ENCODE results near the gene MYO18B.
A peak's percentile ranks its signal among the peaks of the same experiment; 100 is the strongest.

The MYO18B gene

DNA sequence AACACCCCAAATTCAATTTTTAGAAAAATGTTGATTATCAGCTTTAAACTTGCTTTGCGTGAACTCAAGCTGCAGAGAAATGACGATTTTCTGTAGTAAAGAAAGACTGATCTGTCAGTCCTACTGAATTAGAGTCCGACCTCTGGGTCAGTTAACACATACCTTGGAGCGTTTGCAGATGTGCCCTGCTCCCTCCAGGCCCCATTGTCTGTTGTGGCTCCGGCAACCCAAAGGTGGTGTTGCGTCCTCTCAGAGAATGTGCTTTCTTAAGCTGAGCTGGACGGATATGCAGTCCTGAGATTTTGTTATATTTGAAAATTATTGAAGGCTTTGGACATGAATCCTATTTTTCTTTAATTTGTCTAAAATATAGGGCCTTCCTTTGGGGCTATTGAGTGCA is 31.5 kb upstream of the MYO18B start:
- no peak for DNase-seq (ENCODE audit: low read depth, low spot score)
- H3K27ac ChIP-seq = no peak overlapping the region

DNA sequence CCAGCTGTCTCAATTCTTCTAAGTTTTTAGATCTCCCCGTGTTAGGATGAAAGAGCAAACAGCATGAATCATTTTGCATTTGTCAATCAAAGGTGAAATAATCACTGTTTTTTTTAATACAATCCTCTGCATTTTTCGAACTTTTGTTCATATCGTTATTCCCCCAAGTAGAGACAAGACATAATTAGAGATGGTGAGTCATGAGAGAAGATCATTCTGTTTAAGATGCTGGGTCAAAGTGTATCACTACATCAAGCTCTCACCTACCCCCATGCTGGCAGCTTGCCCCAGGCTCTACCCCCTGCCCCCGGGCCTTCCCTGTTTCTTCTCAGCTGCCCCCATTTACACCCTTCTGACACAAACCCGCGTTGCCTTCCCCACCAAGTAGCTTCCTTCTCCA is 30.5 kb upstream of the MYO18B start:
- no peak overlapping the region for H3K27ac ChIP-seq
- no peak for DNase-seq (ENCODE audit: low read depth, low spot score)

DNA sequence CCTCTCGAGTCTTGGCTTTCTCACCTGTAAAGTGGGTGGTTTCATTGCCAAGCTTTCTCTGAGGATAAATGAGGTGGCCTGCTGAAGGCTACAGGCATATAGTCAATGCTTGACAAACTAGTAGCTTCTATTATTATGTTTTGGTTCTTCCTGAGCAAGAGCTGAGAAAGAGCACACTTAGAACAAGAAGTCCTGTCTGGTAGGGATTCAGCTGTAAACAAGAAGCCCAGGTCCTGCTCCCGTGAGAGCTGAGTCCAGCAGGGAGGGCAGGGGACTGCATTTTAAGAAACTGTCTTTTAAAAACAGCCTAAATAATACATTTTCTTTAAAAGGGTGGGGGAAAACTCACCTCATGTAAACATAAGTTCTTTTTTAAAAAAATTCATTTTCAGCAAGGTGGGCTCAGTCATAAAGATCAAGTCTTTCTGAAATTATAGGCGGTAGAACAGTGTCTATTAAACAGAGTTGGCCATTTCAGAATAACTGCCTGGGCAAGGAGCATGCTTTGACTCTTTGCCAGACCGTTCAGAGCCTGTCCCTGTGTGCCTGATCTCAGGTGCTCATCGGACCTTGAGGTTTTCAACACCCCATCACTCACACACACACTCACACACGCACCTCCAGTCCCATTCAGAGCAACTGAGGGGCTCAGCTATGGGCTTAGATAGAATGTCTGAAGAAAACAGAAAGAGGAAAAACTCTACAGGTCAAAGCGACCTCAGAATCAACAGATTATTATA is 29.2 kb upstream of the MYO18B start:
- no peak for DNase-seq (ENCODE audit: low read depth, low spot score)
- no peak overlapping the region for H3K27ac ChIP-seq

DNA sequence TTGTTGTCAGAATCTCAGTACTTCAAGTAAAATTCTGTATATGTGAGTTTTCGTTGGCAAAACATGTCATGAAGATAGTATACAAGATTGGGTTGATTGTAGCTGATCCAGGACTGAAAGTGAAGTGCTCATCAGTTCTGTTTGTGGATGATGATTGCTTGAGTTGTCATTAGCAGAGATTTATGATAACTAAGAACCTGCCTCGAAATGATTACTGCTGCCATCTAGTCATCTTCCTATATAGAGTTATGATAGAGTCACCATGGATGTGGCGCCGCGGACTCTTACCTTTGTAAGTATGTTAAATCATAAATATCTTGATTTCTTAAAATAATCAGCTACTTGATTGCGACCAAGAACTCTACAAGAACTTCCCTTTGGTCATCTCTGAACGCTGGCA is 27.9 kb upstream of the MYO18B start:
- no peak for DNase-seq (ENCODE audit: low read depth, low spot score)
- H3K27ac ChIP-seq = no peak overlapping the region

DNA sequence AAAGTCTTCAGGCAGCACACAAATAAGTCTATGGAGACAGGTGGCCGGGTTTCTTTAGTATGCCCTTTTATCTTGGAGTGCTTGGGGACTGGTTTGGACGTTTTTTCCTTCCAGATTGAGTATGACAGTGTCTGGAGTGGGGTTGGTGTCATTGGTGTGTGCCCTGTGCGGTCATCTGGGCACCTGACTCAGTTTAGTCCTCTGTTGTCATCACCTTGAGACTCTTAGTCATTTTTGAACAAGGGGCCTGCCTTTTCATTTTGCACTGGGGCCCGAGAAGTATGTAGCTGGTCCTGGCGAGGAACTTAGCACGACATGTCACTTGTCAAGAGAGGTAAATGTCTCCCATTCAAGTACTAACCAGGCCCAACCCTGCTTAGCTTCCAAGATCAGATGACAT is 27.2 kb upstream of the MYO18B start:
- DNase-seq (ENCODE audit: low read depth, low spot score) = no peak
- H3K27ac ChIP-seq = no peak overlapping the region

DNA sequence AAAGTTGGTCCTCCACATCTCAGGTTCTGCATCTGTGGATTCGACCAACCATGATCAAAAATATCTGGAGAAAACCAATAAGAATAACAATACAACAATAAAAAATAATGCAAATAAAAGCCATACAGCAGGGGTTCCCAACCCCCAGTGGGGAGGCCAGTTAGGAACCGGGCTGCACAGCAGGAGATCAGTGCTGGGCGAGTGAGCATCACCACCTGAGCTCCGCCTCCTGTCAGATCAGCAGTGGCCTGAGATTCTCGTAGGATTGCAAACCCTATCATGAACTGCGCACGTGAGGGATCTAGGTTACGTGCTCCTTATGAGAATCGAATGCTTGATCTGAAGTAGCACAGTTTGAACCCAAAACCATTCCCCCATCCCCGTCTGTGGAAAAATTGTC is 25.4 kb upstream of the MYO18B start:
- H3K27ac ChIP-seq = no peak overlapping the region
- no peak for DNase-seq (ENCODE audit: low read depth, low spot score)

DNA sequence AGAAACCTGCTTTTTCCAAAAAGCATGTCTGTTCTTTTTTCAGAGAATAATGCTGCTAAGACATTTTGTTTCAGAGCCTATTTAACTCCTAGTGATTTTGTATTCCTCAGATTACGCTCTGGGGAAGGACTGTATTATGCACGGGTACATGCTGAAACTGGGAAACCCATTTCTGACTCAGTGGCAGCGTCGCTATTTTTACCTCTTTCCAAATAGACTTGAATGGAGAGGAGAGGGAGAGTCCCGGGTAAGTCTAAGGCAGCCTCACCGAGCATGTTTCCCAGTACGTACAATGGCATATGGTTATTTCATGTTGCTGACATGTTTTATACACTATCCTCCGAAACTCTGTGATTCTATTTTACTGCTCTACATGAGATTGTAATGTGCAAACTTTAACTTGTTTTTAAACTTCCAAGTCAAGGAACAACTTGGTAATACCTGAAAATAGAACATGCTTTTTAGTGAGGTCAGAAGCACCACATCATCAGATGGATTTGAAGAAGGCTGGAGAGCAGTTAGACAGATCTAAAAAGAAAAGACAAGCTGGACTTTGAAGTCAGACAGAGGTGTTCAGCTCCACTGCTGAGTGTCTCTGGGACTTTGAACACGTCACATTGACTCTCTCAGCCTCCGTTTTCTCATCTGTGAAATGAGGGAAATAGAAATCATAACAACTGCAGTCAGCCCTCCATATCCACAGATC is 23.7 kb upstream of the MYO18B start:
- no peak overlapping the region for H3K27ac ChIP-seq
- no peak for DNase-seq (ENCODE audit: low read depth, low spot score)

DNA sequence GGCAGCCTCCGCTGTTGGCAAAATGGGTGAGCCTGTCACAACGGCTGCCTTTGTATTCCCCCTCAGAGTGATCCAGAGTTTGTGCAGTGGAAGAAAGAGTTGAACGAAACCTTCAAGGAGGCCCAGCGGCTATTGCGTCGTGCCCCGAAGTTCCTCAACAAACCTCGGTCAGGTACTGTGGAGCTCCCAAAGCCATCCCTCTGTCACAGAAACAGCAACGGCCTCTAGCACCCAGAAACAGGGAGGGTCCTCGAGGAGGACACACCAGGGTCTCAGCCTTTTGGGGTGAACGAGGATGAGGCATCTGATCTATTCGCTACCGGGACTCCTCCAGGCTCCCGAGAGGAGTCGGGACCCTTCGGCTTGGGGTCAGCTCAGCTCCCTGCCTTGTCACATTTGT is 19.8 kb upstream of the MYO18B start:
- no peak for DNase-seq (ENCODE audit: low read depth, low spot score)

DNA sequence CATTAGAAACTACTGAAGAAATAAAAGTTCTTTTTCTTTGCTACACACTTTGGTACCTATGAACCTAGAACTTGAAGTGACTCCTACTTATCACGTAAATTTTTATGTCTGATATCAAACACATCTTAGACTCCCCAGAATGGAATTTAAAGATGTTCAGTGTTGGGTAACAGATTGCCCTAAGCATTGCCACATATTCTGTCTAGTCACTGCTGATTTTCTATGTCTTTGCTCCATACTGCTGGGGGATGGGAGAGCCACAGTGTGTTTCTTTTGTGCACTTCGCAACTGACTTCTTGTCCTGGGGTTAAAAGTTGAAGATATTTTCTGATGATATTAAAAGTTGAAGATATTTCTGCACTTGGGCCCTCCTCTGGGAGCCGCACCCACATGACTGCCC is 19.4 kb upstream of the MYO18B start:
- no peak overlapping the region for H3K27ac ChIP-seq
- DNase-seq (ENCODE audit: low read depth, low spot score) = no peak

More for the DNA sequence above, 19.8 kb upstream of the MYO18B start:
- no peak overlapping the region for H3K27ac ChIP-seq

DNA sequence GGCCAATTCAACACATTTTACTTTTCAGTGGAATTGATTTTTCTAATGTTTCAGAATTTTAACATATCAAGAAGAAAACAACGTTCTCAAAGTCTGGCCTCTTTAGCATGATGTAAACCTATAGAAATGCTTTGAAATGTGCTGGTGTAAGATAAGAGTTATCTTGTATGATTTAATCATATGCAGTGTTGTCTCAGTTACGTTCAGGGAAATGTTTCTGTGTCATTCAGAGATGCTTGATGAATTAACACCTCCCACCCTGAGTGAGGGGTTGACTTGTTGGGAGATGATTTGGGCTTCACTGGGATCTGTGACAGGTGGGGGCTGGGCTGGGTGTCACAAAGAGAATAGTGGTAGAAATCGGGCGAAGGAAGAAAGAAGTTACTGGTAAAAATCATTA is 15.7 kb upstream of the MYO18B start:
- no peak overlapping the region for H3K27ac ChIP-seq
- DNase-seq (ENCODE audit: low read depth, low spot score) = no peak

DNA sequence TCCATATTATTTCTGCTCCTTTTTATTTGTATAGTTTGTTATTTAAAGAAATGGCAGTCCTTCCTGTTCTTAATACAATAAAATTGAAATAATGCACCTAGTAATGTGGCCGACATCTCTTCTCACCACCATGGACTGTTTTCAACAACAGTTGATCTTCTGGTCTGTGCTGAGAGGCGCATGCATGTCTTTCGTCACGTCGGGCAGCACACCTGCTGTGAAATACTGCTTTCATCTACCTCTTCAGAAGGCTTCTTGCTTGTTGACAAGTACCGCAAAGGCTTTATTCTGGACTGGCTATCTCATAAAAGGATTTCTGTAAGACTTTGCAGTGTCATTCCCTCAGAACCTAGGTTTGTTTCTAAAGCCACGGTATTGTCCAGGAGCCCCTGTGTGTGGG is 13.9 kb upstream of the MYO18B start:
- no peak overlapping the region for H3K27ac ChIP-seq
- DNase-seq (ENCODE audit: low read depth, low spot score) = no peak

DNA sequence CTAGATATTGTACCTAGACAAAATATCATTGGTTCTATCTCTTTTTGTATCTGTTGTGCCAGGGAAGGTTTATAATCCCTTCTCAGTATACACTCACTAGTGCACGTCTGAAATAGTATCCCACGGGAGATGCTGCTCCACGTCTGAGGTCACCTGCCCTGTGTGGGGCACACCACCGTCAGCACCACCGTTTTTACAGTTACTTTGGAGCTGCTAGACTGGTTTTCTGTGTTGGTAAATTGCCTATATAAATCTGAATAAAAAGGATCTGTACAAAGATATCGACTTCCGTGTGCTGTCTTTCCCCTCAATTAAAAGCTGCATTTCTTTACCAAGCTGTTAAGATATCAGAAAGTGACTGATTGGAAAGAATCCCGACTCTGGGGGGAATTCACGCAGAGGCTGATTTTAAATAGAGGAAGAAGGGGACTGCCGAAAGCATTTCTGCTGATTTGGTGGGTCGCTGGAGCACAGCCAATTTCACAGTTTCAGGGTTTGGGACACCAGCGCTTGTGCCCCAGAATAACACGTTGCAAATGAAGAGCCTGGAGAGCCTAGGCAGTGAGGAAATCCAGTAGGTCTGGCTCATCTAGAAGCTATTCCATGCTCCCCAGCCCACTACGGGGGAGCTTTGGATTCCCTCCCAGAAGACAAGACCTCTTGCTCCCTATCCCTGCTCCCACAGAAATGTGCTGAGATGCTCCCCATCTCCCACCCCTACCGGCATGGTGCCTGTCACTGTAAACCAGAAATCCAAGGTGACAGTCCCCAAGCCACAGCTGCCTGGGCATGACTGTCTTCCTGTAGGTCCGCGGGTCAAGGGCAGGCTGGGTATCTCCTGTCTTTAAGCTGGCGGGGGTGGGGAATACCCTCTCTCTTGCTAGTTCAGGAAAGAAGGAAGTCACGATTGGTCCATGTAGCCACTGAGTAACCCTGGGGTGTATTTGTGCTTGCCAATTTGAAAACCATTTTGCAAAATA is 12.7 kb upstream of the MYO18B start:
- H3K27ac ChIP-seq = no peak overlapping the region
- DNase-seq (ENCODE audit: low read depth, low spot score) = no peak

DNA sequence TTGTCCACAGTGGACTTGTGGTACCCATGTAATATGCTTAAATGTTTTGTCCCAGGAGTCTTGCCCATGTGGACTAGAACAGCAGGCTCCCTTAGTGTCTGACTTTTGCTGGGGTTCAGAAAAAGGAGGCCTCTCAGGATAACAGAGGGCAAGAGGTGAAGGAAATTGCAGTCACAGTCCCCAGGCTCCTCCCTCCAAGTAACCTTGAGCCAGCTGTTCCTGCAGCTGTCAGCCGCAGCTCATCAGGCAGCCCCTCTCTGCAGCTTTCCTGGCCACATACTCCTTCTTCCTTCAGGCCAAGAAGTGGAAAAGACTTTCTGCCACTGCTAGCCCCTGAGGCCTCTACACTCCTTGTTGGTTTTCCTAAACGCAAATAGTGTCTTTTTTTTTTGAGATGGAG is 6.3 kb upstream of the MYO18B start:
- H3K27ac ChIP-seq = no peak overlapping the region
- no peak for DNase-seq (ENCODE audit: low read depth, low spot score)

DNA sequence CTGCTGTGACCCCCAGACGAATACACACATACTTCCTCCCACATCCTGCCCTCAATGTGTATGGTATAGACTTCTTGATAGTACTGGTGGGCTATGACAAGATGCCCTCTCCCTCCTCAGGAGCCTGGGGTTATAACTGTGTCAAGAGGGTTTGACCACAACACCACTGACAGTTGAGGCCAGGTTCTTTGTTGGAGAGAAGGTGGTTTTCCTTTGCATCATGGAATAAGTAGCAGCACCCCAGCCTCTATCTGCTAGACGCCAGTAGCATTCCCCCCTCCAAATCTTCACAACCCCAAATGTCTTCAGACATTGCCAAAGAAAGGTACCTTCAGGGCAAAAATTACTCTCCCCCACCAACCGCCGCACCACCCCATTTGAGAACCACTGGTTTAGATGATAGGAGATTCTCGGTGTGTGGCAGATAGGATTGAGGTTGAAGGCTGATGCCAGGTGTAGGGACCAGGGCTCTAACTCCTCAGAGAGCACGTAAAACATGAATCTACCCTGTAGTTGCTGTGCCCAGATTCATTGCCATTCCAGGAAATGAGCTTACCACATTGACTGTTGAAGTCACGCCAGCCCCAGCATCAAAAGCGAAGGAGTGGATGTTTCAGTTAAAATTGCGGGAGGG is 5.5 kb upstream of the MYO18B start:
- no peak for DNase-seq (ENCODE audit: low read depth, low spot score)
- H3K27ac ChIP-seq = no peak overlapping the region

DNA sequence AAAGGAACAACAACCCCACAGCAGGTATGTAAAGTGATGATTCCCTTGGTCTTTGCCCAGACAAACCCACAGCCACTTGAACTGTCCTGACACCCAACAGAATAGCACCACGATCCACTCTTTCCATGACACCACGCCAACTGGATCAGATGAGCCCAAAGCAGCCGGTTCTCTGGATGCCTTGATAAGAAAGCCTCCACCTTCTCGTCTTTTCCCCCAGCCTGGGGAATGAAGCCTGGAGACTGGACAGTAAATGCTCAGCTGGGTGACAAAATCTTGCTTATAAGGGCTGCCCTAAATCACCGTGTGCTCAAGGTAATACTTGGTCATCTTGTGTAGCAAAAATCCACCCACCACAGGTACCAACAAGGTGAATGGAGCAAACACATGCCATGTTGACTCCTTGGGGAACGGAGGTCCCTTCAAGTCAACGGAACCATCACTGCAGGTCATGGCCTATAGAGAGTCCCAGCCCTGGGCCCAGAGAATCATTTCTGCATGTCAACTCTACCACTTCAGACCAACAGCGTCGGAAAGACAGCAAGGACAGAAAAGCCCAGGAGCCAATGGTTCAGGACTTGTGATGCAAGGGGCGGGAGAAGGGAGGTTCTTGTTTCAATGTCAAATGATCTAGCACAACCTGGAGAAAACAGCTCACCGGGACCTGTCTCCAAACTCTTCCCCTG is 2.2 kb upstream of the MYO18B start:
- no peak for DNase-seq (ENCODE audit: low read depth, low spot score)
- no peak overlapping the region for H3K27ac ChIP-seq

DNA sequence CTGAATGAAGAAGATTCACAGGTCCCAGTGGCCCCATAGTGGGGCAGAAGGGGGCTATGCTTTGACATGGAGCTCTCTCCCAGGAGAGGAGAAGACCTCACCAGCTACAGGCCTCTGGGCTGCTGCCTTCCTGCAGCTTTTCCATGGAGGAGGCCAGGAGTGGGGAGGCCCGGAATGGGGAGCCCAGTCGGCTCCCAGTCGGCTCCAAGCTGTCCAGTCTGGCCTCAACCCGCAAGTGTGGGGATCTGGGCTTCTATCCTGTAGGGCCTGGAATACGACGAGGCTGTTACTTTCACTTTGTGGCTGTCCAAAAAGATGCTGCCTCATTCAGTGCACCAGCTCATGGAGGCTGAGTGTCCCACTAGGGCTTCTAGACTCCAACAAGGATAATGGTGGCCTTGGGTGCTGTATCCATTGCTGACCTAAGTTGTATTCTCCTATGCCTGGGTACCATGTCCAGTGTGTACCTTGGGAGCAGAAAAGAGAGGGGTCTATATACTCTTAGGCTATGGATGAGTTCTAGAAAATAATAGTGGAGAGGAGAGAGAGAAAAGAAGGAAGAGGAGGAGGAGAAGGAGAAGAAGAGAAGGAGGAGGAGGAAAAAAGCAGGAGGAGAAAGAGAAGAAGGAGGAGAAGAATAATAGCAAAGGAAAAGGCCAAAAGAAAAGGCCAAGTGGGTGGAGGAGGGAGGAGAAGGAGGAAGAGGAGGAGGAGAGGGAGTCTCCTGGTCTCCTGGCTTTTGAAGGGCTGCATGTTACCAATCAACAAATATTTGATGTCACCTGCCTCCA is 1.1 kb downstream of the MYO18B start:
- H3K27ac ChIP-seq = no peak overlapping the region
- no peak for DNase-seq (ENCODE audit: low read depth, low spot score)

DNA sequence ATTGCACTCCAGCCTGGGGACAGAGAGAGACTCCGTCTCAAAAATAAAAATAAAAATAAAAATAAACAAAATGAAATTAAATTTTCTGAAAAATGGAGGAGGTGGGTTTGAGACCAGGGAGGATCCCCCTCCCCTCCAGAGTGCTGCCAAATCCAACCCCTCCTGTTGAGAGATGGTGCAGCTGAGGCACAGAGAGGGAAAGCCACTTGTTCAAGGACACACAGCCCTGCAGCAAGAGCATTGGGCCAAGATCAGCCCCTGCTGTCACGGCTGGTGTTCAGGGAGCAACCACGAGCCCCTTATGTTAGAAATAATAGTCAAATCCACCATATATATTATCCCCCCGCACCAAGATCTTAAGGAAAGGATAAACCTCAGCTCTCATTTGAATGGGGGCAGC is 2.7 kb downstream of the MYO18B start:
- no peak for DNase-seq (ENCODE audit: low read depth, low spot score)
- H3K27ac ChIP-seq = no peak overlapping the region

DNA sequence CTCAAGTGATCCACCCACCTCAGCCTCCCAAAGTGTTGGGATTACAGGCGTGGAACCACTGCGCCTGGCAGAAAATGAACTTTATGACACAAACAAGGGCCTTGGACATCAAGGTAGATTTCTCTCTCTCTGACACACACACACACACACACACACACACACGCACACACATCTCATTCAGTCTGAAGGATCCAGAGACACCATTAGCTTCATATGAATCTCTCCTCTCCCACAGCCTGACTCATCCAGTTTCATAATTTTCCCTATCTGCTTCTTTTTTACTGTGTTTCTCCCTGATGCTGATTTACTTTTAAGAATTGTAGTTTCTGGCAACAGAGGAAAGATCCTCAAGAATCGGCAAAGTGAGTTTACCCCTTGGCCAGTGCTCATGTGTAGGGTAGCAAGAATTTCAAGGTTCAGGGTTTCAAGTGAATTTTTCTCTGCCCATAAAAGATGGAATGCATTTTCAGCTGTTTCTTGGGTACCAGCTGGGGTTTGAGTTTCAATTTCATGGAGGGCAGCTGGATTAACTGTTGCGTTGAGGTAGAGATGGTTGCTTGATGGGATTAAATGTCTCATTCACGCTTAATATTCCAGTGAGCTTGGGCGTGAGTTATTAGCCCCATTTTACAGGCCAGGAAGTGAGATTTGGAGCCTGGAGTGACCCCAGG is 3.5 kb downstream of the MYO18B start:
- no peak for DNase-seq (ENCODE audit: low read depth, low spot score)
- peak overlapping the region; percentile 26 for H3K27ac ChIP-seq

DNA sequence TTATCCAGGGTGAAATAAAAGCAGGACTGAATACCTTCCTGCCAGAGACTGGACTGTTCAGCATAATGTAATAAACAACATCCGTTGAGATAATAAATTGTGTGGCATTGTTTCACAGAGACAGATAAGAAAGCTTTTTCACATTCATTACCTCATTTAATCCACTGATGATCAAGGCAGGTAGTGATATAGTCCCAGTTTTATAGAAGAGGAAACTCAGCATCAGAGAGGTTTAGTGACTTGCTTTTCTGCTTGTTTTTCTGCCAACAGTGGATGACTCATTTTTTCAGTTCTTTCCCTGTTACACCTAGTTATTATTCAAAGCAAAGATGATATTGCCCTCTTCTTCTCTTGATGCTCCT is 4.0 kb downstream of the MYO18B start:
- H3K27ac ChIP-seq = peak overlapping the region; percentile 26
- peak; percentile 48 for DNase-seq (ENCODE audit: low read depth, low spot score)
